A549 (cell line): ENCODE measurements around the gene FGD1. TPM values are rescaled to one million over a fixed set of nuclear protein-coding genes. Genes with fewer than 3 reads are reported as not detected.
A peak's percentile ranks its signal among the peaks of the same experiment; 100 is the strongest.

Experiments used
- ATAC-seq, 2 experiments: fragments of 200-7000 bp in 1 of 2; fragments of >200 bp in 1 of 2; cut with Nextera tagmentation in 1 of 2; cut with Tn5 transposase in 1 of 2; 3 replicates each; pipeline versions ENCODE4 v1.8.0 to v1.9.1; 2018 to 2020; ENCODE audit warnings: mild to moderate bottlenecking in 1 of 2, moderate library complexity in 1 of 2
- CTCF ChIA-PET: fragments of 300-600 bp; sonication (Branson Sonifier 250); formaldehyde crosslinking; extraction: SDS; loops from one replicate; lab custom pipeline; 2021; ENCODE audit warnings: antibody characterized with exemption, inconsistent platforms; lab: Yijun Ruan, JAX
- POLR2A ChIA-PET: fragments of 350-600 bp; formaldehyde crosslinking; extraction: SDS; loops from one replicate; lab custom pipeline; 2021; ENCODE audit warnings: antibody characterized with exemption, inconsistent platforms; lab: Yijun Ruan, JAX
- DNase-seq, 2 experiments: peaks; one replicate each; pipeline versions ENCODE4 v3.0.0 to v3.0.0-alpha.2; 2011 to 2016; ENCODE audit warnings: low read depth in 1 of 2, low spot score in 1 of 2
- FAIRE-seq: peaks from 2 replicates; lab custom pipeline; 2011; peaks lifted over from hg19 to GRCh38; lab: Jason Lieb, UNC
- H3K27ac ChIP-seq, 2 experiments: fragments of >200 bp; sonication (Bioruptor Twin); formaldehyde crosslinking; 3 replicates each; pipeline ENCODE4 v1.5.1; 2016 to 2017
- H3K4me1 ChIP-seq: fragments of >200 bp; sonication (Bioruptor Twin); formaldehyde crosslinking; 3 replicates; pipeline ENCODE4 v1.6.1; 2016
- H3K4me2 ChIP-seq: fragments of >200 bp; sonication (Bioruptor Twin); formaldehyde crosslinking; 3 replicates; pipeline ENCODE4 v1.6.1; 2016
- H3K4me3 ChIP-seq: fragments of >200 bp; sonication (Bioruptor Twin); formaldehyde crosslinking; 3 replicates; pipeline ENCODE4 v1.5.1; 2016
- H3K9me3 ChIP-seq: fragments of >200 bp; sonication (Bioruptor Twin); formaldehyde crosslinking; 3 replicates; pipeline ENCODE4 v1.6.1; 2016
- CEBPB ChIP-seq, 2 experiments: fragments of >200 bp in 1 of 2; sonication (Bioruptor Twin) in 1 of 2; formaldehyde crosslinking in 1 of 2; IDR thresholded peaks; 2 replicates each; pipeline ENCODE4 v1.6.1; 2012 to 2016
- EP300 ChIP-seq, 2 experiments: fragments of >200 bp; sonication (Bioruptor Twin); formaldehyde crosslinking; IDR thresholded peaks; 2 replicates in 1 of 2; 3 replicates in 1 of 2; pipeline ENCODE4 v1.6.1; 2016 to 2017
- FOXS1 ChIP-seq: fragments of 250-450 bp; sonication (Bioruptor Pico); IDR thresholded peaks from 2 replicates; pipeline ENCODE4 v1.5.0; 2020; ENCODE audit warnings: mild to moderate bottlenecking, moderate library complexity
- JUNB ChIP-seq: fragments of >200 bp; sonication (Bioruptor Twin); formaldehyde crosslinking; IDR thresholded peaks from 2 replicates; pipeline ENCODE4 v1.6.1; 2016
- KDM1A ChIP-seq: fragments of 200-600 bp; sonication (generic); IDR thresholded peaks from 2 replicates; pipeline ENCODE4 v1.6.1; 2016; ENCODE audit warnings: low read depth, mild to moderate bottlenecking
- KDM5A ChIP-seq: fragments of 200-600 bp; sonication (generic); IDR thresholded peaks from 2 replicates; pipeline ENCODE4 v1.6.1; 2016; ENCODE audit warnings: antibody characterized with exemption, mild to moderate bottlenecking
- MYC ChIP-seq: IDR thresholded peaks from 2 replicates; pipeline ENCODE4 v1.6.1; 2012; ENCODE audit warnings: mild to moderate bottlenecking, inconsistent platforms, low read length, improper control_type of control experiment, borderline replicate concordance
- RAD21 ChIP-seq, 2 experiments: fragments of >200 bp in 1 of 2; sonication (Bioruptor Twin) in 1 of 2; formaldehyde crosslinking in 1 of 2; IDR thresholded peaks in 1 of 2; conservative IDR thresholded peaks in 1 of 2; 2 replicates in 1 of 2; 3 replicates in 1 of 2; pipeline ENCODE4 v1.6.1; 2012 to 2018; ENCODE audit warnings: inconsistent platforms in 1 of 2
- RFX5 ChIP-seq: fragments of 450-650 bp; IDR thresholded peaks from 2 replicates; pipeline ENCODE4 v1.7.1; 2014; ENCODE audit warnings: antibody characterized with exemption, mild to moderate bottlenecking, moderate library complexity
- RNF2 ChIP-seq: fragments of 200-600 bp; sonication (generic); IDR thresholded peaks from 2 replicates; pipeline ENCODE4 v1.6.1; 2016; ENCODE audit warnings: low read depth, mild to moderate bottlenecking, antibody characterized with exemption, moderate library complexity, borderline replicate concordance
- SMC3 ChIP-seq: fragments of >200 bp; sonication (Bioruptor Twin); formaldehyde crosslinking; IDR thresholded peaks from 3 replicates; pipeline ENCODE4 v1.6.1; 2018; ENCODE audit warnings: inconsistent platforms
- ZC3H11A ChIP-seq: fragments of 450-650 bp; IDR thresholded peaks from 2 replicates; pipeline ENCODE4 v1.6.1; 2014; ENCODE audit warnings: antibody characterized with exemption, mild to moderate bottlenecking
- WGBS: methylation state at CpG from one replicate; pipeline ENCODE4 v1.1.6; 2017; ENCODE audit errors: missing lambda C conversion rate; 5-methylcytosine and 5-hydroxymethylcytosine counted together
- polyA plus RNA-seq, 4 experiments: library from polyadenylated mRNA; depleted of rRNA in 3 of 4; stranded (reverse); fragments of >200 nt; fragmentation: RNase III in 1 of 4; extraction: RNeasy Plus Mini Kit Qiagen cat#74134 plus additional on column Dnase treatment in 1 of 4; gene quantifications; 2 replicates in 3 of 4; 3 replicates in 1 of 4; pipeline ENCODE4 v1.2.3, GENCODE V29; 2011 to 2017
- TF ChIP-seq, protein P1 (sequence below): fragments of >200 bp; sonication (Bioruptor Twin); formaldehyde crosslinking; IDR thresholded peaks from 2 replicates; pipeline ENCODE4 v1.6.1; 2016
- TF ChIP-seq, protein P2 (sequence below): fragments of 450-650 bp; IDR thresholded peaks from 2 replicates; pipeline ENCODE4 v1.6.1; 2014; ENCODE audit warnings: antibody characterized with exemption

The FGD1 gene
- polyA plus RNA-seq, 2 of the 4 experiments (the other 2 are of a cell fraction) = 1.9 to 5.8 TPM

- TF ChIP-seq EP300 (IDR thresholded peaks at IDR 0.05) (no peak), KDM5A (no peak), KDM1A (no peak), MYC (no peak)
- TF ChIP-seq, protein P1, sequence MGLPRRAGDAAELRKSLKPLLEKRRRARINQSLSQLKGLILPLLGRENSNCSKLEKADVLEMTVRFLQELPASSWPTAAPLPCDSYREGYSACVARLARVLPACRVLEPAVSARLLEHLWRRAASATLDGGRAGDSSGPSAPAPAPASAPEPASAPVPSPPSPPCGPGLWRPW = no peak
These were observed 25.8 kb downstream of the FGD1 start (continued) for GRCh38 chrX:54470054-54470760.

DNA sequence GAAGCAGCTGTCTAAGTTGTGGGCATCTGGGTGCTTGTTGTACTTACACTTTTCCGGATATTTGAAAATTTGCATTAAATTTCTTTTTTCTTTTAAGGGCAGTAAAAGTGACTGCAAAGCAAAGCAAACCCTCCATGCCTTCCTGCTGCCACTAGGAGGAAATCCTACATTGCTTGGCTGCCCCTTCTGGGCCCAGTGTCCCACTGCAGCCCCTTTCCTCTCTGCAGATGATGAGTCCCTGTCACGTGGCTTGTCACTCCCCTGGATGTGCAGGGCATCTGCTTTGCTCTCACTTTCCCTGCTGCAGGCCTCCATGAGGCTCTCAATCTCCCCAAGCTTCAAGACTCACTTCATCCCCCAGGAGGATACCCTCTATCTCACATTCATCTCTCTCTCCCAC is 43.1 kb downstream of the FGD1 start:
- FAIRE-seq (no peak), ATAC-seq (peak; percentile 86 to 92), DNase-seq (peak; percentile 22 to 45)
- TF ChIP-seq ZC3H11A (no peak), RAD21 (conservative IDR thresholded peaks at IDR 0.05 in 1 of 2, IDR thresholded peaks at IDR 0.05 in 1 of 2) (0 out of 5 replicates have a peak, but pooled peaks of 1 of the 2 experiments have one; percentile 9), FOXS1 (no peak)
- TF ChIP-seq, protein P2, sequence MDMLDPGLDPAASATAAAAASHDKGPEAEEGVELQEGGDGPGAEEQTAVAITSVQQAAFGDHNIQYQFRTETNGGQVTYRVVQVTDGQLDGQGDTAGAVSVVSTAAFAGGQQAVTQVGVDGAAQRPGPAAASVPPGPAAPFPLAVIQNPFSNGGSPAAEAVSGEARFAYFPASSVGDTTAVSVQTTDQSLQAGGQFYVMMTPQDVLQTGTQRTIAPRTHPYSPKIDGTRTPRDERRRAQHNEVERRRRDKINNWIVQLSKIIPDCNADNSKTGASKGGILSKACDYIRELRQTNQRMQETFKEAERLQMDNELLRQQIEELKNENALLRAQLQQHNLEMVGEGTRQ = peak; percentile 23; the same call in 1 of the 2 replicates
- Histone ChIP-seq H3K4me3 (no peak overlapping the region), H3K27ac (no peak overlapping the region), H3K4me2 (no peak overlapping the region), H3K4me1 (no peaks in the 10 kb centered on the region), H3K9me3 (no peaks in the 10 kb centered on the region)
- ChIA-PET POLR2A (no interaction called here), CTCF (interaction anchor here (1.6 kb wide), 1 partner anchor 77 kb away, joined by 3 read pairs; the partner anchor contains the start of gene GNL3L)
- 61% methylated on average over 2 of the region's 2 CpGs for WGBS

GRCh38 chrX:54449929-54450328 is 46.1 kb downstream of the FGD1 start:
- no peak for ATAC-seq
- CTCF ChIA-PET = interaction anchor here (1.0 kb wide), 1 partner anchor 12 kb away, joined by 4 read pairs; no protein-coding TSS in a partner anchor
- no peaks in the 10 kb centered on the region for H3K9me3 ChIP-seq
- TF ChIP-seq KDM1A = peak; percentile 39; the same call in 1 of the 2 replicates
- no peak for TF ChIP-seq RFX5
- TF ChIP-seq, all 56 proteins: peak for 1
- Histone ChIP-seq H3K4me1 (no peaks in the 10 kb centered on the region), H3K4me2 (no peak overlapping the region), H3K27ac (no peak overlapping the region), H3K4me3 (no peak overlapping the region)
- peak; percentile 56 for FAIRE-seq
- POLR2A ChIA-PET = no interaction called here
- DNase-seq = no peak

DNA sequence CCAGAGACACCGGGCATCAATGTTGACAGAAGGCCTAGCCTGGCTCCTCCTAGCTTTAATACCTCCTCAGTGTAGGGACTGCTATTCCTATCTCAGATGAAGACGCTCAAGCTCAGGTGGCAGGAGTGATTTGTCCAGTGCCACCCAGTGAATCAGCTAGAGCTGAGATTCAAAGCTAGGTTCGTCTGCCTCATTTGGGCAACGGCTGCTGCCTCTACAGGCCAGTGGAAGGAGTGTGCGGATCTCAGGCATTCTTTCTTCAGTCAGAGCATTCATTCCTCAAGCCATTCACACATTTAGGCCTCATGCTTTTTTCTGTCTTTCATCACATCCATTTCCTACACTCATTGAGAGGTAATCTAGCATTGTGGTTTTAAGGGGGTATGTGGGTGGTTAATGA is 48.6 kb downstream of the FGD1 start:
- no peak for FAIRE-seq

GRCh38 chrX:54446084-54446483 is 50.0 kb downstream of the FGD1 start:
- TF ChIP-seq, protein P1 = no peak
- TF ChIP-seq JUNB (no peak), CEBPB (IDR thresholded peaks at IDR 0.05) (no peak), RNF2 (no peak)
- POLR2A ChIA-PET = no interaction called here
- DNase-seq (no peak), ATAC-seq (no peak; a peak in 1 of 6 replicates), FAIRE-seq (no peak)
- no peak overlapping the region for H3K27ac ChIP-seq
- H3K9me3 ChIP-seq = no peaks in the 10 kb centered on the region
- H3K4me2 ChIP-seq = no peak overlapping the region
- H3K4me3 ChIP-seq = no peak overlapping the region
- CTCF ChIA-PET = interaction anchor here (0.7 kb wide), 1 partner anchor 198 kb away, joined by 4 read pairs; no protein-coding TSS in a partner anchor
- H3K4me1 ChIP-seq = 0 out of 3 replicates have a peak, but pooled peaks cover 10% of the 10 kb centered on the region
- WGBS = 89% methylated on average over 9 of the region's 17 CpGs

More for the DNA sequence above, 48.6 kb downstream of the FGD1 start:
- WGBS = 82% methylated on average over 5 of the region's 5 CpGs
- TF ChIP-seq SMC3 (no peak), ZC3H11A (no peak), FOXS1 (no peak)
- CTCF ChIA-PET = no interaction called here
- H3K27ac ChIP-seq = no peak overlapping the region
- ATAC-seq = peak; percentile 82 to 88; a peak in 5 of 6 replicates
- H3K4me1 ChIP-seq = no peaks in the 10 kb centered on the region
- H3K4me3 ChIP-seq = no peak overlapping the region
- peak; percentile 14 to 30 for DNase-seq
- H3K4me2 ChIP-seq = no peak overlapping the region
- H3K9me3 ChIP-seq = no peaks in the 10 kb centered on the region
- POLR2A ChIA-PET = interaction anchor here (0.6 kb wide), 1 partner anchor 189 kb away, joined by 3 read pairs; no protein-coding TSS in a partner anchor
